HG02970 (cell line): ENCODE results near the gene KCNK2.

Source experiments
- ATAC-seq: cut with Tn5 transposase; IDR thresholded peaks from one replicate; pipeline ENCODE4 v1.9.1; 2021; ENCODE audit warnings: mild to moderate bottlenecking, moderate library complexity, moderate number of reproducible peaks; ENCODE audit not compliant: unreplicated experiment, low FRiP score

Gene KCNK2

DNA sequence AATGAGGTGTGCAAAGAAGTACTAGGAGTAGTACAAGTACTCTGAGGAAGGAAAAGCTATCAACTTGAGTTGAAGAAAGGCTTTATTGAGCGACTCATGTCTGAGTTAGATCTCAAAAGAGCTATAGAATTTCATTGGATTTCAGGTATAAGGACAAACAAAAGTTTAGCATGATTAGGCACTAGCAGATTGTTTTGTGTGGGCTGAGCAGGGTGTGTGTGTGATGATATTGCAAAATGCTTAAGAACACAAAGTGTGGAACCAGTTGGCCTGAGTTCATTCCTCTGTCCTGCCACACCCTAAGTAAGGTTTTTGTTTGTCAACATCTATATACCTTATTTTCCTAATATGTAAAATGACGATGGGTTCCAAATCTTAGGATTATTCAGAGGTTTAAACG is 158.9 kb downstream of the KCNK2 start:
- ATAC-seq = no peak

DNA sequence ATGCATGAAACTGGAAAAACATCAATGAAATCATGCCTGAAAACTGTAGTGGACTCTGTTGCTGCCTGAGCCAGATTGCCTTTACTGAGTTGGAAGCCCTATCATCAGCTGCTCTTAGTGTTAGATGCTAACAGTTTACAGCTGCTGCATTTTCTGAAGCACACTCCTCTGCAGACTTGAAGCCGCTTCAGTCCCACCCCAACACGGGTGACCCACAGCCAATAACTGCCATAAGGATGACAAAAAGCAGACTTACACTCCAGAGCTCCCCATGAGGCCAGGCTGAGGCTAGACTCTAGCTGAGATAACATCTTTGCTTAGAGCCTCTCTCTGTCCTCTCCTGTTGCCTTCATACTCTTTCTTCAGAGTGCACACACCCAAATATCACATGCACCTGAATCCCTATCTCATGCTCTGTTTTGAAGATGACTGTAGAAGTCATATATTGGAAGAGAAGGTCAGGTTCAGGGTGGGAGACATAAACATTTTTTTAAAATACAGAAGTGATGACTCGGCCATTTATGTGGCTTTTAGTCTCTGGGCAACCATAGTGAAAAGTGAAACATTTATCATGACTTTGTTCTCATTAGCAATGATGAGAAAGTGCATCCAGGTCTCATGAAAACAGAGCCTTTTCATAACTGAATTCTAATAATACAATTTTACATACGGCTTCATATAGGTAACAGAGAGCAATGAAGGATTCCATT is 161.0 kb downstream of the KCNK2 start:
- ATAC-seq = no peak

DNA sequence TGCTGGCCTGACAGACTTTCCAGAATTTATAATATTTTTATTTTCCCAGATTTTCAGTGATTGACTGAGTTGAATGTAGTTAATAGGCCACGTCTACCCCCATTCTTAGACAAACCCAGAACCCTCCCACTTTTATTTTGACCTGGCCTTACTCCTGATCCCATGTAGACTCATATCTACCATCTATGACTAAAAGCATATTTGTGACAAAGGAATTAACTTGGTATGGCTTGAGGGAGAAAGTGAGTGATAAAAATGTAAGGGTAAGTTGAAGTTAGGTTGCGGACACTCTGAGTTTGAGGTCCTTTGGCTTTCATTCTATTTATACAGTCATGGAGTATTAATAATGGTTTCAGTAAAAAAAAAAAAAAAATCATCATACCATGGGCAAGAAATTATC is 168.4 kb downstream of the KCNK2 start:
- no peak for ATAC-seq

DNA sequence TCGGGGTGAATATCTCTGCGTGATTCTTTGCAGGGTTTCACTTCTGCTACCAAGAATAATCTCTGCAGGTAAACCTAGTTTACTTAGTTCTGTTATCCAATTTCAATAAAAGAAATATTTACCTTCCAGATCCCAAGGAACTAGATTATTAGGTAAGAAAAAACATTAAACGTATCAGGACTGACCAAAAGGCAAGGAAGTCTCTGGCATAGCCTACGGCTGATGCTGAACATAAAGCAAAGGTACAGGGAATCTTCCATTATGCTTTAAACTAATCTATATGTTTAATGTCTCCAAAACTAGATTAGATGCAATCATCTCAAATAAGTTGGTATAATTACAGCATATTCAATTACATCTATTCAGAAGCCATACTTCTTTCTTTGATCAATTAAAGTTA is 168.9 kb downstream of the KCNK2 start:
- no peak for ATAC-seq

DNA sequence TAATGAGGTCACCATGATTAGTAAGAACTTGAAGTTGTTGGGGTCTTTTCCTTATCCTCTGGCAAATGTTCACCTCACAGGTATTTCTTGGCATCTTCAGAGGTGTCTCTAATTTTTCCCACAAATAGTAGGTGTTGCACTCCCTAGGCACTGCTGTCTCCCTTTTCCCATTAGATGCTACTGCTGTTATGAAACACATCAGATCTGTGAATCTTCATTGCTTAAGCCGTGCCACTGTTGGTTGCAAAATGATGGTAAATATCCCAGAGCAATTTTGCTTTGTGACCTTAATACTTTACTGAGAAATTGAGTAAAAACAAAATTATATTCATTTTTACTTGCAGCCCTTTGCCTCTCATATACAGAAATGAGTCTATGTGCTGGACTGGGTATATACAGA is 169.6 kb downstream of the KCNK2 start:
- no peak for ATAC-seq

DNA sequence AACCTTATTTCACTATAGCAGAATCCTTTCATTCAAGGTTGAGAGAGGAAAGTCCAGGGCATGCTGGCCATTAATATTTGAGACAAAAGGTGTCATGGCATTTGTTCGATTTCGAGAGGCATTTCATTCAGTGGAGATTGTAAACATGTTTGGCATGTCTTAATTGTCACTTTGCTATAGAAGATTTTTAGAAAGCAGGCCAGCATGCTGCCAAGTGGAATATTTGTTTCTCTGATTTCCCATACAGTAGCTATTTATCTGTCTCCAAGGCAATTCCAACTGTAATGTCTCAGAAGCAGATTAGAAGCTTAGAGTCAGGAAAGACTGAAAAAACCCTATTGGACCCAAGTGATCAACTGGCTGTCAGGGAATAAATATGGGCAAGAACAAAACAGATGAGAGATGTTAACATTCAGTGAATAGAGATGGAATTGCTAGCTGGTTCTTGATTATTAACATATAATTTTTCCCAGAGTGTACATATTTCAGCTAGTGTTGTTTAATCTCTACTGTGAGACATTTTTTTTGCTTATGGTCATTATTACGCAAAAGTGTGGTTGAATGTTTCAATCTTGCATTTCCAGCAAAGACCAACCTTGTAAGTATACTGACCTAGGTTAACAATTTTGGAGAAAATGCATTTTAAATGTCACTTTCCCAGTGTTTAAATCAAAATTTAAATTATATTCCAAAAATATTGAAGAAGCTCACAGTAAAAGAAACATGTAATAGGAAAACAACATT is 174.6 kb downstream of the KCNK2 start:
- ATAC-seq = no peak

DNA sequence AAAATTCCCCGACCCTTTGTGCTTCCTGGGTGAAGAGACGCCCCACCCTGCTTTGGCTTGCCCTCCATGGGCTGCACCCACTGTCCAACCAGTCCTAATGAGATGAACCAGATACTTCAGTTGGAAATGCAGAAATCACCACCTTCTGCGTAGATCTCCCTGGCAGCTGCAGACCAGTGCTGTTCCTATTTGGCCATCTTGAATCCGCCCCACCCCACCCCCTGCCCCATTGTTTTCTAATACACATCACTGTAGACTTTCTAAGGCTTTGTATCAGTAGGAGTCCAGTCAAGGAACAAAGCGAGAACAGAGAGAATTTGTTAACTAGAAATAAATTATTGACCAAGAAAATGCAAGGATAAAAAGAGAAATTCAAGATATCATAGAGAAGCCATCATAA is 178.2 kb downstream of the KCNK2 start:
- ATAC-seq = no peak

DNA sequence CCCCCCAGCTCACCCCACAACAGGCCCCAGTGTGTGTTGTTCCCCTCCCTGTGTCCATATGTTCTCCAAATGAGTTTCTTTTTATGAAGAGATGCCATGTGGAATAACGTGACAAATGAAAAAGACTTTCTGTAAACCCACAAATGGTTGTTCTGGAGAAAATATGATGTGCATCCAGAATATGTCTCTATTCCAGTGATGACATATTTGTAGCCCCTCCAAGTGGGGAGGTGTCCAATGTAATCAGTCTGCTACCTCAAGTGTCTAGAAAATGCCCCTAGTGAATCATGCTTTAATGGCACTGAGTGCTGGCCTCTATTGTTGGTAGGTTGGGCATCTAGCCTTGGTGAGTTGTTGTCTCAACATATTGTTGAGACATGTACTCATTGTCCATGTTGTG is 179.6 kb downstream of the KCNK2 start:
- no peak for ATAC-seq

DNA sequence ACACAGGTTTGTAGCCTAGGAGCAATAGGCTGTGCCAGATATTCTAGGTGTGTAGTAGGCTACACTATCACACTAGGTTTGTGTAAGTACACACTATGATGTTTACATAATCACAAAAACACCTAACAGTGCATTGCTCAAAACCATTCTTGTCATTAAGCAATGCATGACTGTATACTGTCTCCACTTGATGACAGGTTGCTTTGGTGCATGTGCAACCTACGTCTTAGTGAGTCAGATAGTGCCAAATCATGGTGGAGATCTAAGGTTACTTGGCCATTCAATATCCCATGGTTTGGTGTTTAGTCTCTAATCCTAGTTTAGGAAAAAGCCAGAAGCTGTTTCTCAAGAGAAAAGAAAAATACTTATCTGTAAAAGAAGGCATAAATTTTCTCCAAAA is 181.1 kb downstream of the KCNK2 start:
- no peak for ATAC-seq

DNA sequence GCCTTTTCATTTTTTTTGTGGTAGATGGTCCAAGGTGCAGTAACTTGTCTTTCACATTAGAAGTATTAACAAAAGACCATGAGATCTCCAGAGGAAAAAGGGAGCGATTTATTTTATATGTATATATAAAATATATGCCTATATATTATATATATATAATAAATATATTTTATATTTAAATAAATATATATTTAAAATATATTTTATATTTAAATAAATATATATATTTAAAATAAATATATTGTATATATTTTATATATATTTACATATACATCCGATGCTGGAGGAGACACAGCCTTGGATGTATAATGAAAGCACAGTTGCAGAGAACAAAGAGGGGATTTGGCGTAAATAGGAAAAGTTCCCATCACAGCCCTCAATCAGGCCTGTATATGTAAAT is 182.1 kb downstream of the KCNK2 start:
- ATAC-seq = no peak

DNA sequence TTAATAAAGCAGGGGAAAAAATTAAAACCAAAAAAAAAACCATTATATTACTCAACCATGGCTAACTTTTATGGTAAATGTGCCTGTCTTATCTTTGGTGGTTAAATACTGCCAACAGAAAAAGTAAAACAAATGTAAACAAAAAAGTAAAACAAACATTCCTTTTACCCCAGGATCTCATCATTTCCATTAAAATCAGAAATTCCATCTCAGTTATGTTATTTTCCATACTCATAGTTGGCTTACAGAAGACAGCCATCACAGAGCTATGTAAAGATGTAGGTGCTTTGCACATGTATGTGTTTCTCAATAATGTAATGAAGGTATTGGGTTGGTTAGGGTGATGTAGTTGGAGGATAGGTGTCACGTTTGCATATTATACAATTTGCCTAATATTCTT is 185.0 kb downstream of the KCNK2 start:
- no peak for ATAC-seq

DNA sequence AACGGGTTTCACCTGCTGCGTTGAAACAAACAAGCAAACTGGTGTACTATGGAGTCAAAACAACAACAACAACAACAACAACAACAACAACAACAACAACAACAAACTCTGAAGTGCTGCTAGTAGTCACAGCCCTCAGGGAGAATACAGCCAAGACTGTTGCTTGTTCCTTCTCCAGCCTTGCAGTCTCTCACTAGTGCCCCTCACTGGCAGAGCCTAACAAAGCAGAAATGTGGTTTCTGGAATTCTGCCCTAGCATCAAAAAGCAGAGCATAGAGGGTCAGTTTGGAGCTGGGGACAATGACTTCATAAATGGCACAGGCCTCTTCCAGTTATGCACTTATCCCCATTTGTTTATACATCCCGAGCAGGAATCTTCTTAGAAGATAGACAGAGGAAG is 187.4 kb downstream of the KCNK2 start:
- no peak for ATAC-seq

DNA sequence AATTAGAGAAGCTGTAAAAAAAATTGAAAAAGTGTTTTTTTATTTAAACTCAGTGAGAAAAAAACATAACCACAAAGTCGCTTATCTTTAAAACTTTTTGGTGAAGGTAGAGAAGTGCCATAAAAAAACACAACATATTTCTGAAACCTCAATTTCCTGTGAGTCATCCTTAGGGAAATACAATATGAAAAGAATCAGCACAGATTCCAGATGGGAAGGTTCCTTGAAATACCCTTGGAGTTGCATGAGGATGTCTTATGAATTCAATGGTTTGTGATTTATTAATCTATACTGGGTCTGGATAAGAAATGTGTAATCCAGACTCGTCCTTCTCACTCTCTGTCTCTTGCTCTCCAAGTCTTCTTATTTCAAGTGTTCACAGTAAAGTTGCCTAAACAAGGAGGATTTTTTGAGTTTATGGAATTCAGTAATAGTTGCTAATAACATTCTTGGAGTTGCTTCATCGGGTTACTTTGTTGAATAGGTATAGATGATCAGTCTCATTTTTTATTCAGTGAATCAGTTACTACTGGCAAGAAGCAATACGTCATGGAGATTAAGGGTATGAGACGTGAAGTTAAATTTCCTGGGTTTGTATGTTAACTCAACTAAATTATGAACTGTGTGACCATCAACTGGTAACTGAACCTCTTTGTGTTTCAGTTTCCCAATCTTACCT is 191.4 kb downstream of the KCNK2 start:
- ATAC-seq = no peak

DNA sequence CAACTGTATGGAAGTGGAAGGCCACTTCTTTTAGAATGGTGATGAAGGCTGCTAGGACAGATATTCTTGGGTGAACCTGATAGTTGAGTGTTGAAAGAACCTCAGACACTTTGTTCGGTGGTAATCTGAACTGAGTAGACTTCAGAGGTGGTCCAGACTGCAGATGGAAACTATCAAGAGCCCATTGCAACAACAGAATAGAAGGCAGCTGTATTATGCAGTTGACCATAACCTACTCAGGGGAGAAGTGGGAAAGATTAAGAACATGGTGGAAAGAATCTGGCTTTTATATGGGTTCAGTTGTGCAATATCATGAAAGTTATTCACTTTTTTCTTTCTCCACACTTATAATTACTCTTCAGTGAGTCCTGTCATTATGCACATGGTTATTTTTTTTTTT is 194.0 kb downstream of the KCNK2 start:
- ATAC-seq = no peak

DNA sequence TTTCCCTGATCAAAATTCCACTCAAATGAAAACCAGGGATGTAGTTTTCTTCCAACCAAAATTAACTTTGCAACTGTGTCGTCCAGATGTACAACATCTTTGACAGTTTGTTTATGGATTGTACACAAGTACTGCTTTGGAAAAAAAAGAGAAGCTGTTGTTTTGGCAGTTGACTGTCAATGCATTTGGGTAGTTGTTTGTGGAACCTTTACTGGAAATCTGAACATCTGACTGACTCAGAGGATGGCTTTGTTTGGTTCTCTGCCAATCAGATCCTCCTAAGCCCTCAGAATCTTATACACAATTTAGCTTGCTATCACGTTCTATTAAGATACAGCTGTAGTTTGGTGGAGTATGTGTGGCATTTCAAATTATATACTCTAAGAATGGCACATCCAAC is 195.0 kb downstream of the KCNK2 start:
- ATAC-seq = no peak

DNA sequence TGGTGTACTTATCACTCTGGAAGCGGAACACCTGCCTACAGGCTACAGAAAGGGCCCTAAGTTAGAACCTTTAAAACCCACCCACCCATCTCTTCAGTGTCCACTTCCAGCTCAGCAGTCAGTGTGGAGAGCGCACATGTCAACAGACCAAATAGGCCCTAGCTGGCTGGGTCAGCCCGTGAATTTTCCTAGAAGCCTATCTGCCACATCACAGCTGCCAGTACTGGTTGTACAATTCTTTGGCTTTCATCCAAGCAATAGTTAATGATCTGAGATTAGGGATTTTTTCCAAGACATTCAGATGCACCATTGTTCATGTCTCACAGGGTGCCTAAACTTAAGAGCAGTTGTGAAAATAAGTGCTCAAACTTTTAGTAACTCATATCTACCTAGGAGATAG is 197.1 kb downstream of the KCNK2 start:
- no peak for ATAC-seq

DNA sequence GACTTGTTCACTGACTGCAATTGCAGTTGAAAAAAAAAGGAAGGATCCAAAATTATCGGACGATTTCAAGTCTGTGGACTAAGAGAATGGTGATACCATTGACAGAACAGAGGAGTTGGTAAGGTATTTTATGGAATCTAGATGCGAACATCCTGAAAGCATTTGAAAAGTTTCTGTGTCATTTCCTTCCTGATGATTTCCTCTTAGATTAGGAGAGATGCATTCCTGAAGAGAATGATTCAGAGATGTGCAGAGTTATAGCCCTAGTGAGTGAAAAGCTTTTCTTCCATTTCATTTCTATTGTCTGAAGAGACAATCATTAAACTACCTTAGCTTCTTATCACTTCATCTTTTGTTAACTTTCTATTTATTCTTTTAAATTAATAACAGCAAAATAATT is 200.0 kb downstream of the KCNK2 start:
- ATAC-seq = no peak

DNA sequence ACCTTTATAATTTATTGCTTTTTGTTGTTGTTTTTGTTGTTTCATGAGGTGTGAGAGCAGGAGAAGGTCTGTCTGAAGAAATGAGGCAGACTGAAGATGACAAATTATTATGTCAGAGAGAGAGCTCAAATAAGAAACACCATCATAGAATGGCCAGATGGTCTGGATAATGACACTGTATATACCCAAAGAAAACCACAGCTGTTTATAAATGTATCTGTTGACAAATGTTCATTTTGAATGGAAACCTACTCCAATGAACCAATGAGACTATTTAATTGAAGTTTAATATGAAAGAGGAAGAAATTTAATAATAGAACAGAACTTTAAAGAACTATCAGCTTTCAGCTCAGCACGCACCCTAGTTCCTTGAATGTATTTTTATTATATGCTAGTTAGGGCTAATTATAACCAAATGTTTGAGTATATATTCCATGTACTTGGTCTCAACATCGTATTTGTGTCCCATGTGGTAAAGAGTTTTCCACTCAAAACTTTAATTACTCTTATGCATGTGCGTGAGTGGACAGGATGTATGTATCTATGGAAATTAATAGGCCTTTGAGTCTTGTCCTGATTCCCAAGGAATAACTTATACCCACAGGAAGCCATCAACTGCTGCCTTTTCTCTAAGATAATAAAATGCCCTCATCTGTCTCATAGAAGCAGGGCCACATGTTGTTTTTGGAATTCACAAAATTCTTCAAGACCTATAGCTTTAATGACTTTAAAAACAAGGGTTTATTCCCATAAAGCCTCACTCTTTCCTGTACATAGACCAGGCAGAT is 202.7 kb downstream of the KCNK2 start:
- ATAC-seq = no peak
